Esophagus squamous epithelium (tissue), 5 donors: ENCODE data around the gene TSEN2. TPM values are rescaled to one million over a fixed set of nuclear protein-coding genes. Genes with fewer than 3 reads are reported as not detected.

Experiments
- DNase-seq: peaks from one replicate; lab custom pipeline; 2025; lab: John Stamatoyannopoulos, UW
- H3K27ac ChIP-seq, 4 donors: fragments of 200-600 bp; sonication (generic); one replicate each; pipeline ENCODE4 v1.5.1; 2016 to 2019; ENCODE audit warnings: mild to moderate bottlenecking in 1 of 4
- H3K27me3 ChIP-seq, 4 donors: fragments of 200-600 bp; sonication (generic); 1 replicate in 3 of 4; 2 replicates in 1 of 4; pipeline versions ENCODE4 v1.5.1 to v1.6.0; 2017 to 2021; ENCODE audit warnings: antibody characterized with exemption in 1 of 4
- H3K36me3 ChIP-seq, 3 donors: fragments of 200-600 bp; sonication (generic); one replicate each; pipeline ENCODE4 v1.5.1; 2016 to 2019
- H3K4me1 ChIP-seq, 3 donors: fragments of 200-600 bp; sonication (generic); one replicate each; pipeline ENCODE4 v1.5.1; 2017 to 2019
- H3K4me3 ChIP-seq, 4 donors: fragments of 200-600 bp; sonication (generic); 1 replicate in 3 of 4; 2 replicates in 1 of 4; pipeline ENCODE4 v1.5.1; 2016 to 2019; ENCODE audit warnings: mild to moderate bottlenecking in 2 of 4, moderate library complexity in 1 of 4
- H3K9me3 ChIP-seq, 3 donors: fragments of 200-600 bp; sonication (generic); one replicate each; pipeline ENCODE4 v1.5.1; 2016 to 2019
- POLR2A ChIP-seq, 4 donors: fragments of 450-650 bp; IDR thresholded peaks; one replicate each; pipeline ENCODE4 v1.6.1; 2017; ENCODE audit warnings: antibody characterized with exemption in 4 of 4, mild to moderate bottlenecking in 4 of 4, moderate library complexity in 3 of 4
- WGBS, 2 donors: methylation state at CpG; one replicate each; pipeline ENCODE4 v1.1.5; 2018; 5-methylcytosine and 5-hydroxymethylcytosine counted together
- intact Hi-C: fragments of 100-400 bp; cut with DNase I; formaldehyde crosslinking; loops from one replicate; pipeline ENCODE4 v1.15.0; 2022
- total RNA-seq, 4 donors: library from RNA; depleted of rRNA; stranded (reverse); fragments of >200 nt; gene quantifications; one replicate each; pipeline ENCODE4 v1.1.0, GENCODE V29; 2016
- TF ChIP-seq, protein P1 (sequence below), 6 experiments: fragments of 450-650 bp in 4 of 6; fragments of 200-600 bp in 2 of 6; sonication (generic) in 2 of 6; IDR thresholded peaks; one replicate each; pipeline ENCODE4 v1.5.1; 2016 to 2019; ENCODE audit warnings: antibody characterized with exemption in 6 of 6, mild to moderate bottlenecking in 4 of 6, moderate library complexity in 4 of 6
- donor health status: DM: yes; HTN: yes; CAD: no.

Gene TSEN2
- total RNA-seq, 4 donors from 2014 or later, result 13.6 to 29.6 (median 14.3) TPM

GRCh38 chr3:12458901-12459300 is 25.4 kb upstream of the TSEN2 start:
- WGBS, 2 donors, result 73 to 79% methylated on average over 4 to 7 of the region's 8 CpGs
- no peak for TF ChIP-seq POLR2A (IDR thresholded peaks at IDR 0.05)
- TF ChIP-seq, protein P1, sequence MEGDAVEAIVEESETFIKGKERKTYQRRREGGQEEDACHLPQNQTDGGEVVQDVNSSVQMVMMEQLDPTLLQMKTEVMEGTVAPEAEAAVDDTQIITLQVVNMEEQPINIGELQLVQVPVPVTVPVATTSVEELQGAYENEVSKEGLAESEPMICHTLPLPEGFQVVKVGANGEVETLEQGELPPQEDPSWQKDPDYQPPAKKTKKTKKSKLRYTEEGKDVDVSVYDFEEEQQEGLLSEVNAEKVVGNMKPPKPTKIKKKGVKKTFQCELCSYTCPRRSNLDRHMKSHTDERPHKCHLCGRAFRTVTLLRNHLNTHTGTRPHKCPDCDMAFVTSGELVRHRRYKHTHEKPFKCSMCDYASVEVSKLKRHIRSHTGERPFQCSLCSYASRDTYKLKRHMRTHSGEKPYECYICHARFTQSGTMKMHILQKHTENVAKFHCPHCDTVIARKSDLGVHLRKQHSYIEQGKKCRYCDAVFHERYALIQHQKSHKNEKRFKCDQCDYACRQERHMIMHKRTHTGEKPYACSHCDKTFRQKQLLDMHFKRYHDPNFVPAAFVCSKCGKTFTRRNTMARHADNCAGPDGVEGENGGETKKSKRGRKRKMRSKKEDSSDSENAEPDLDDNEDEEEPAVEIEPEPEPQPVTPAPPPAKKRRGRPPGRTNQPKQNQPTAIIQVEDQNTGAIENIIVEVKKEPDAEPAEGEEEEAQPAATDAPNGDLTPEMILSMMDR (IDR thresholded peaks at IDR 0.05), result no peak
- Histone ChIP-seq H3K27me3 (no peaks in the 10 kb centered on the region), H3K27ac (no peak overlapping the region), H3K4me1 (no peaks in the 10 kb centered on the region), H3K9me3 (no peaks in the 10 kb centered on the region), H3K36me3 (no peaks in the 10 kb centered on the region), H3K4me3 (no peak overlapping the region)
- no peak for DNase-seq
- intact Hi-C loops, result no loop called here

- 71 to 74% methylated on average over 2 to 3 of the region's 3 CpGs for WGBS, 2 donors
- Histone ChIP-seq H3K9me3 (no peaks in the 10 kb centered on the region), H3K4me1 (no peaks in the 10 kb centered on the region), H3K27ac (no peak overlapping the region), H3K4me3 (no peak overlapping the region), H3K36me3 (no peaks in the 10 kb centered on the region), H3K27me3 (no peaks in the 10 kb centered on the region)
- intact Hi-C loops, result no loop called here
- DNase-seq, result no peak
- TF ChIP-seq POLR2A (IDR thresholded peaks at IDR 0.05), result no peak
- TF ChIP-seq, protein P1 (IDR thresholded peaks at IDR 0.05), result no peak
Observed at GRCh38 chr3:12460127-12460526, 24.2 kb upstream of the TSEN2 start.

- Histone ChIP-seq H3K4me3 (no peak overlapping the region), H3K27ac (no peak overlapping the region), H3K36me3 (no peaks in the 10 kb centered on the region), H3K27me3 (no peaks in the 10 kb centered on the region), H3K4me1 (no peaks in the 10 kb centered on the region), H3K9me3 (no peaks in the 10 kb centered on the region)
- 81 to 82% methylated on average over 6 to 7 of the region's 7 CpGs for WGBS, 2 donors
- intact Hi-C loops, result no loop called here
- DNase-seq, result no peak
- TF ChIP-seq, protein P1 (IDR thresholded peaks at IDR 0.05), result no peak
- TF ChIP-seq POLR2A (IDR thresholded peaks at IDR 0.05), result no peak
Observed at GRCh38 chr3:12461097-12461649, 23.1 kb upstream of the TSEN2 start.

- Histone ChIP-seq H3K27me3 (no peaks in the 10 kb centered on the region), H3K4me3 (no peak overlapping the region), H3K27ac (no peak overlapping the region), H3K9me3 (no peaks in the 10 kb centered on the region), H3K4me1 (no peaks in the 10 kb centered on the region), H3K36me3 (no peaks in the 10 kb centered on the region)
- no peak for DNase-seq
- TF ChIP-seq, protein P1 (IDR thresholded peaks at IDR 0.05), result no peak
- TF ChIP-seq POLR2A (IDR thresholded peaks at IDR 0.05), result no peak
- intact Hi-C loops, result no loop called here
- 31 to 56% methylated on average over 6 to 7 of the region's 9 CpGs for WGBS, 2 donors
Observed at GRCh38 chr3:12462159-12462947, 21.9 kb upstream of the TSEN2 start.

GRCh38 chr3:12463686-12464085 is 20.6 kb upstream of the TSEN2 start:
- 83% methylated on average over 1 of the region's 1 CpG; no CpG with 5 or more reads in 1 of the 2 donors for WGBS, 2 donors
- Histone ChIP-seq H3K36me3 (no peaks in the 10 kb centered on the region), H3K4me3 (no peak overlapping the region), H3K9me3 (no peaks in the 10 kb centered on the region), H3K27ac (no peak overlapping the region), H3K4me1 (no peaks in the 10 kb centered on the region), H3K27me3 (no peaks in the 10 kb centered on the region)
- no peak for DNase-seq
- intact Hi-C loops, result no loop called here
- TF ChIP-seq POLR2A (IDR thresholded peaks at IDR 0.05), result no peak
- TF ChIP-seq, protein P1 (IDR thresholded peaks at IDR 0.05), result no peak
